NAMALWA (cell line): ENCODE results near the gene IRAK4.
A peak's percentile ranks its signal among the peaks of the same experiment; 100 is the strongest.
"Not testable (repeated sequence)": the region's sequence is repeated elsewhere in the genome, so short reads cannot be mapped to it uniquely, and the experiment has no call there.

Experiments
- DNase-seq: peaks from one replicate; pipeline ENCODE4 v3.0.0-alpha.2; 2015; ENCODE audit warnings: low spot score

IRAK4 gene

GRCh38 chr12:43758728-43759563, at the start of gene IRAK4, which contains the start of gene PUS7L:
IRAK4 (plus strand) TSS chr12:43758951; CDS start chr12:43768112, 9,161 bp downstream.
PUS7L (minus strand) TSS chr12:43758790; CDS start chr12:43755245, 3,545 bp downstream.
- peak; percentile 99 for DNase-seq

GRCh38 chr12:43711348-43711747, 47.4 kb upstream of the IRAK4 start:
- no peak for DNase-seq

GRCh38 chr12:43722621-43723020, 36.1 kb upstream of the IRAK4 start:
- no peak for DNase-seq

GRCh38 chr12:43723134-43723533, 35.6 kb upstream of the IRAK4 start:
- no peak for DNase-seq

- peak; percentile 25 for DNase-seq
These were observed 30.6 kb upstream of the IRAK4 start for GRCh38 chr12:43728117-43728516.

GRCh38 chr12:43728698-43729097, 30.1 kb upstream of the IRAK4 start:
- no peak for DNase-seq

- DNase-seq: no peak
These were observed 28.5 kb upstream of the IRAK4 start for GRCh38 chr12:43730283-43730682.

- no peak for DNase-seq
These were observed 25.1 kb upstream of the IRAK4 start for GRCh38 chr12:43733687-43734086.

- no peak for DNase-seq
These were observed 21.8 kb upstream of the IRAK4 start for GRCh38 chr12:43736927-43737440.

GRCh38 chr12:43737646-43738045, 21.1 kb upstream of the IRAK4 start:
- no peak for DNase-seq

- DNase-seq: no peak
These were observed 18.1 kb upstream of the IRAK4 start for GRCh38 chr12:43740511-43741100.

GRCh38 chr12:43742106-43742505, 16.6 kb upstream of the IRAK4 start:
- DNase-seq: no peak

GRCh38 chr12:43744826-43745225, 13.9 kb upstream of the IRAK4 start:
- DNase-seq: no peak

GRCh38 chr12:43749016-43749415, 9.7 kb upstream of the IRAK4 start:
- DNase-seq: no peak

- DNase-seq: no peak
These were observed 7.9 kb upstream of the IRAK4 start for GRCh38 chr12:43750814-43751213.

- not testable (repeated sequence) for DNase-seq
These were observed 7.4 kb upstream of the IRAK4 start for GRCh38 chr12:43751360-43751759.

GRCh38 chr12:43754015-43754414, 4.7 kb upstream of the IRAK4 start:
- no peak for DNase-seq

GRCh38 chr12:43758247-43758727, 464 bp upstream of the IRAK4 start:
- DNase-seq: no peak

GRCh38 chr12:43760396-43760795, 1.6 kb downstream of the IRAK4 start:
- DNase-seq: no peak

GRCh38 chr12:43761500-43761899, 2.7 kb downstream of the IRAK4 start:
- no peak for DNase-seq

- no peak for DNase-seq
These were observed 3.8 kb downstream of the IRAK4 start for GRCh38 chr12:43762596-43762995.

GRCh38 chr12:43763769-43764168, 5.0 kb downstream of the IRAK4 start:
- no peak for DNase-seq

- no peak for DNase-seq
These were observed 5.8 kb downstream of the IRAK4 start for GRCh38 chr12:43764528-43764927.
